WERI-Rb-1 (cell line): ENCODE data around the gene PPP2R3A.

Experiments
- DNase-seq: peaks from one replicate; pipeline ENCODE4 v3.0.0-alpha.2; 2020
- H3K27ac ChIP-seq: fragments of 250-450 bp; sonication (Bioruptor Pico); 2 replicates; pipeline ENCODE4 v1.5.1; 2020; ENCODE audit warnings: mild to moderate bottlenecking, moderate library complexity
- H3K27me3 ChIP-seq: fragments of 250-450 bp; sonication (Bioruptor Pico); 2 replicates; pipeline ENCODE4 v1.5.1; 2021; ENCODE audit warnings: mild to moderate bottlenecking, low read depth, moderate library complexity; ENCODE audit not compliant: insufficient read depth, severe bottlenecking
- H3K36me3 ChIP-seq: fragments of 250-450 bp; sonication (Bioruptor Pico); 2 replicates; pipeline ENCODE4 v1.5.1; 2020; ENCODE audit warnings: mild to moderate bottlenecking, moderate library complexity
- H3K4me3 ChIP-seq: 2 replicates; pipeline ENCODE4 v1.5.1; 2011; ENCODE audit warnings: low read depth, mild to moderate bottlenecking, control low read depth, low read length
- H3K9me3 ChIP-seq: fragments of 250-450 bp; sonication (Bioruptor Pico); 2 replicates; pipeline ENCODE4 v1.5.1; 2021; ENCODE audit warnings: mild to moderate bottlenecking, moderate library complexity; ENCODE audit not compliant: severe bottlenecking
- TF ChIP-seq, protein P1 (sequence below): IDR thresholded peaks from 2 replicates; pipeline ENCODE4 v1.5.1; 2011; ENCODE audit warnings: low read depth, mild to moderate bottlenecking, control low read depth, inconsistent platforms, low read length

Gene PPP2R3A

DNA sequence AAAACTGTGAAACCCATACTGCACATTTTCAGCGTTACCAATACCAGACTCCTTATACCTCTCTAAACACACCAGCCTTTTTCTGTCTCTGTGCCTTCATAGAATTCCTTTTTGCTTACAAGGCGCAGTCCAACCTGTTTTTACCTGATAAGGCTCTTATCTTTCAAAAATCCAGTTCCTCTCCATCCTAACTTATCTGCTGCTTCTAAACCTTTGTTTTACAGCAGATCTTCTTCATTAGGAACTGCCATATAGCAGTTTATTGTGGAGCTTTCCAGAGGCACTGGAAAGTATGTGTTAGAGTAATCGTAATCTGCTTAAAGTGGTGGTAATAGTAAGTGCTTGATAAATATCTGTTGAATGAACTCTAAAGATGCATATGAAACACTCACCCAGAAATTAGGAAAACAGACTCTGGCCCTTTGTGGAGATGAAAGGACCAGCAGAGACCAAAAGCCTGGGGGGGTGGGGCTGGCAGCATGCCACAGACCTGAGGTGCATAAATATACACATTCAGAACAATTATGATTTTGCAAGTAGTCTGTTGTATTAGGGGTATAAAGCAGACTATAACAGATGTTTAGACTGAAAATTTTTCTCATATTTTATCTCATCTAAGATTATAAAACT is 29.3 kb downstream of the PPP2R3A start:
- DNase-seq = no peak
- Histone ChIP-seq H3K4me3 (no peak overlapping the region), H3K27me3 (no peaks in the 10 kb centered on the region), H3K9me3 (no peaks in the 10 kb centered on the region), H3K36me3 (no peaks in the 10 kb centered on the region), H3K27ac (no peak overlapping the region)
- TF ChIP-seq, protein P1, sequence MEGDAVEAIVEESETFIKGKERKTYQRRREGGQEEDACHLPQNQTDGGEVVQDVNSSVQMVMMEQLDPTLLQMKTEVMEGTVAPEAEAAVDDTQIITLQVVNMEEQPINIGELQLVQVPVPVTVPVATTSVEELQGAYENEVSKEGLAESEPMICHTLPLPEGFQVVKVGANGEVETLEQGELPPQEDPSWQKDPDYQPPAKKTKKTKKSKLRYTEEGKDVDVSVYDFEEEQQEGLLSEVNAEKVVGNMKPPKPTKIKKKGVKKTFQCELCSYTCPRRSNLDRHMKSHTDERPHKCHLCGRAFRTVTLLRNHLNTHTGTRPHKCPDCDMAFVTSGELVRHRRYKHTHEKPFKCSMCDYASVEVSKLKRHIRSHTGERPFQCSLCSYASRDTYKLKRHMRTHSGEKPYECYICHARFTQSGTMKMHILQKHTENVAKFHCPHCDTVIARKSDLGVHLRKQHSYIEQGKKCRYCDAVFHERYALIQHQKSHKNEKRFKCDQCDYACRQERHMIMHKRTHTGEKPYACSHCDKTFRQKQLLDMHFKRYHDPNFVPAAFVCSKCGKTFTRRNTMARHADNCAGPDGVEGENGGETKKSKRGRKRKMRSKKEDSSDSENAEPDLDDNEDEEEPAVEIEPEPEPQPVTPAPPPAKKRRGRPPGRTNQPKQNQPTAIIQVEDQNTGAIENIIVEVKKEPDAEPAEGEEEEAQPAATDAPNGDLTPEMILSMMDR = no peak

DNA sequence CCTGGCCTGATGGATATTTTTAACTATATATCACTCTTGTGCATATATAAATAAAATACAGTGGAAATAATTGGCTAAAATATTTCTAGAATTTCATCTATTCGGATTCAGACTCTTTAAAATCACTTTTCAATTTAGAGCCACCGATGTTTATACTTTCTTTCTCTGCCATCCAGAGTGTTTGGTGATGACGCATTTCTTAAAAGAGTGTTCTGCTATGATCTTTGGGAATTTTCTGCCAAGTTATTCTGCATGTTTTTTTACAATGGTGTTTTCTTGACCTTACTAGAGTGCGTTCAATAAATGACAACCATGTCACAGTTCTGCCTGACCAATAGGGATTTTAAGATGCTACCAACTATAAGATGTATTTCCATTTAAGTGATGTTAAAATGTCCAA is 30.2 kb downstream of the PPP2R3A start:
- TF ChIP-seq, protein P1 = no peak
- no peak overlapping the region for H3K4me3 ChIP-seq
- no peaks in the 10 kb centered on the region for H3K9me3 ChIP-seq
- no peak overlapping the region for H3K27ac ChIP-seq
- H3K27me3 ChIP-seq = no peaks in the 10 kb centered on the region
- DNase-seq = no peak
- no peaks in the 10 kb centered on the region for H3K36me3 ChIP-seq

DNA sequence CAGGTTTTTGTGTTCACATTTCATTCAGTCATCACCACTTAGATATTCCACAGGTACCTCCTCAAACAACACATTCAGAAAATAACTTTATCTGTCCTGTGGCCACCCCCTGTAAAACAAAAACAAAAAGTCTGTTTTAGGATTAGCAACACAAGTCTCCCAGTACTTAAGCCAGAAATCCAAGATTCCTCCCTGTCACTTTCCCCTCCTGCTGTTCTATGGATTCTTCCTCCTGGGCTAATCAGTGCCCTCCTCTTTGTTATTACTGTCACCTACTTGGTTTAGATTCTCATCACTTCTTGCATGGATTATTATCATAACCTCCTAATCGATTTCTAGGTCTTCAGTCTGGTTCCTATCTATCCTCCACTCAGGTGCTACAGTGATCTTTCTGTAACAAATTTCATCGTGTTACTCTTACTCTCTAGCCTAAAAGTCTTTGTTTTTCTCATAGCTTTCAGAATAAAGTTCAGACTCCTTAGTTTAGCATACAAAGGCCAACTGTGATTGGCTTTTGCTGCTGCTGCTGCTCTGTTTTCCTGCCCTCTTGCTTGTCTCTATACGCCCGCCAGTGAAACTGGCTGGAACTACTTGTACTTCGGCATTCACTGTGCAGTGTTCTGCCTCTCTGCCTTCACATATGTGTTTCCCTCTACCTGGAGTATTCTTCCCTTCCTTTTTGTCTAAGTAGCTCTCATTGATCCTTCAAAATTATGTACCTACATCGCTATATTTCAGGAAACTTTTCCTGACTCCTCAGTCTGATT is 32.2 kb downstream of the PPP2R3A start:
- no peaks in the 10 kb centered on the region for H3K9me3 ChIP-seq
- no peak overlapping the region for H3K4me3 ChIP-seq
- TF ChIP-seq, protein P1 = no peak
- H3K27ac ChIP-seq = no peak overlapping the region
- H3K36me3 ChIP-seq = no peaks in the 10 kb centered on the region
- no peaks in the 10 kb centered on the region for H3K27me3 ChIP-seq
- no peak for DNase-seq

DNA sequence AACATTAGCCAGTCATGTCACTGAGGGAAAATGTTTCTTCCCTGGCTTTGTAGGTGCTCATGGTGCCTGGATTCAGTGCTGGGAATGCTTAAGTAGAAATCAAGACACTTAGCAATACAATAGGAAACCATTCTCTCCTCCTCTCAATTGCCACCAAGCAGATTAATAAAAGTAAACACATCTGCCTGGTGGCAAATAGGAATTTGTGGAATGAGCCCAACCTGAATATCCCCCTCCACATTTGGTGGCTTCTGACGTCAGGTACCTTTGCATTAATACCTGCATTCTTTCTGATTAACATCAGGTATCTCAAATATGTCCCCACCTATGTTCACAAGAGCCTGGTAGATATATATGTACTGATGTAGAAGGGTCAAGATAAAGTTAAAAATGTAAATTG is 42.7 kb downstream of the PPP2R3A start:
- H3K36me3 ChIP-seq = no peaks in the 10 kb centered on the region
- no peak overlapping the region for H3K4me3 ChIP-seq
- TF ChIP-seq, protein P1 = no peak
- H3K27me3 ChIP-seq = no peaks in the 10 kb centered on the region
- no peaks in the 10 kb centered on the region for H3K9me3 ChIP-seq
- no peak for DNase-seq
- H3K27ac ChIP-seq = no peak overlapping the region

- no peak overlapping the region for H3K4me3 ChIP-seq
- no peaks in the 10 kb centered on the region for H3K27me3 ChIP-seq
- H3K27ac ChIP-seq = no peak overlapping the region
- H3K36me3 ChIP-seq = no peaks in the 10 kb centered on the region
- no peaks in the 10 kb centered on the region for H3K9me3 ChIP-seq
- TF ChIP-seq, protein P1 = no peak
- DNase-seq = peak; percentile 7
These were observed 43.4 kb downstream of the PPP2R3A start for GRCh38 chr3:136008732-136009470.
